Stomach (tissue), 4 donors: ENCODE measurements around the gene BCAN.

ENCODE experiments used
- EP300 ChIP-seq: sonication (generic); formaldehyde crosslinking; IDR thresholded peaks from one replicate; pipeline ENCODE4 v1.6.1; 2017; ENCODE audit warnings: antibody characterized with exemption
- POLR2A ChIP-seq, 4 donors: fragments of 450-650 bp; IDR thresholded peaks; one replicate each; pipeline ENCODE4 v1.6.1; 2016; ENCODE audit warnings: antibody characterized with exemption in 4 of 4, control low read depth in 2 of 4, mild to moderate bottlenecking in 1 of 4, moderate library complexity in 1 of 4
- POLR2AphosphoS5 ChIP-seq, 3 donors: sonication (generic); formaldehyde crosslinking; IDR thresholded peaks; one replicate each; pipeline ENCODE4 v1.6.1; 2016; ENCODE audit warnings: antibody characterized with exemption in 3 of 3
- TF ChIP-seq, protein P1 (sequence below), 7 experiments: fragments of 450-650 bp in 4 of 7; fragments of 200-600 bp in 3 of 7; sonication (generic) in 3 of 7; IDR thresholded peaks; one replicate each; pipeline ENCODE4 v1.5.1; 2016 to 2019; ENCODE audit warnings: antibody characterized with exemption in 7 of 7, control low read depth in 2 of 7, mild to moderate bottlenecking in 1 of 7

- TF ChIP-seq, protein P1, sequence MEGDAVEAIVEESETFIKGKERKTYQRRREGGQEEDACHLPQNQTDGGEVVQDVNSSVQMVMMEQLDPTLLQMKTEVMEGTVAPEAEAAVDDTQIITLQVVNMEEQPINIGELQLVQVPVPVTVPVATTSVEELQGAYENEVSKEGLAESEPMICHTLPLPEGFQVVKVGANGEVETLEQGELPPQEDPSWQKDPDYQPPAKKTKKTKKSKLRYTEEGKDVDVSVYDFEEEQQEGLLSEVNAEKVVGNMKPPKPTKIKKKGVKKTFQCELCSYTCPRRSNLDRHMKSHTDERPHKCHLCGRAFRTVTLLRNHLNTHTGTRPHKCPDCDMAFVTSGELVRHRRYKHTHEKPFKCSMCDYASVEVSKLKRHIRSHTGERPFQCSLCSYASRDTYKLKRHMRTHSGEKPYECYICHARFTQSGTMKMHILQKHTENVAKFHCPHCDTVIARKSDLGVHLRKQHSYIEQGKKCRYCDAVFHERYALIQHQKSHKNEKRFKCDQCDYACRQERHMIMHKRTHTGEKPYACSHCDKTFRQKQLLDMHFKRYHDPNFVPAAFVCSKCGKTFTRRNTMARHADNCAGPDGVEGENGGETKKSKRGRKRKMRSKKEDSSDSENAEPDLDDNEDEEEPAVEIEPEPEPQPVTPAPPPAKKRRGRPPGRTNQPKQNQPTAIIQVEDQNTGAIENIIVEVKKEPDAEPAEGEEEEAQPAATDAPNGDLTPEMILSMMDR (IDR thresholded peaks at IDR 0.05): no peak
- no peak for TF ChIP-seq POLR2A (IDR thresholded peaks at IDR 0.05)
- no peak for TF ChIP-seq EP300
- TF ChIP-seq POLR2AphosphoS5 (IDR thresholded peaks at IDR 0.05): no peak
Observed at GRCh38 chr1:156645666-156646065, 3.7 kb downstream of the BCAN start.
